Breast epithelium (tissue), 3 donors: ENCODE results near the gene NDUFB10.

Experiments used
- CTCF ChIP-seq, 3 donors: fragments of 450-650 bp; IDR thresholded peaks; one replicate each; pipeline ENCODE4 v1.5.1; 2016 to 2017; ENCODE audit warnings: antibody characterized with exemption in 3 of 3, mild to moderate bottlenecking in 3 of 3, moderate library complexity in 3 of 3
- POLR2A ChIP-seq: fragments of 450-650 bp; IDR thresholded peaks from one replicate; pipeline ENCODE4 v1.6.1; 2016; ENCODE audit warnings: antibody characterized with exemption, mild to moderate bottlenecking, moderate library complexity

GRCh38 chr16:1990351-1991134, 31.2 kb downstream of the NDUFB10 start:
- TF ChIP-seq CTCF (IDR thresholded peaks at IDR 0.05) (no peak), POLR2A (no peak)
